ENCODE results near the gene RTN4RL1.

Gene RTN4RL1

DNA sequence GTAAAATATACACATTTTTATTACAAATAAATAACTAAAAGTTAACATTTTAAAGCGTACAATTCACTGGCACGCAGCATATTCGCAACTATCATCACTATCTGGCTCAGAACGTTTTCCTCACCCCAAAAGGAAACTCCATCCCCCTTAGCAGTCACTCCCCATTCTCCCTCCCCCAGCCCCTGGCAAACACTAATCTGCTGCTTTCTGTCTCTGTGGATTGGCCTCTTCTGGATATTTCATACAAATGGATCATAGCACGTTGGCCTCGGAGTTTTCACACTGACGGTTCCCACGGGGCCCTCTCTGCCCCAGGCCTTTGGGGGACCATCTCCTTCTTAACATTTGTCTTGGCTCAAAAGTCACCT lies 64.6 kb downstream of the RTN4RL1 start:
- H3K4me3 ChIP-seq (ENCODE audit: low read length, poor library complexity, severe bottlenecking): no peak overlapping the region

GRCh38 chr17:1959871-1960544 lies 65.1 kb downstream of the RTN4RL1 start:
- Histone ChIP-seq H3K9me3 (ENCODE audit: insufficient read depth, low read depth, low read length) (no peaks in the 10 kb centered on the region), H2AFZ (ENCODE audit: low read length) (no peak overlapping the region), H3K4me2 (ENCODE audit: low read depth, low read length, poor library complexity, severe bottlenecking) (no peak overlapping the region), H3K9ac (ENCODE audit: low read depth, low read length, poor library complexity, severe bottlenecking) (no peak overlapping the region), H3K4me1 (ENCODE audit: insufficient read depth, low read length, poor library complexity, severe bottlenecking) (no peaks in the 10 kb centered on the region), H3F3A (ENCODE audit: low read depth) (no peaks in the 10 kb centered on the region), H3K9me2 (replicated peaks; ENCODE audit: low read depth, low read length) (no peaks in the 10 kb centered on the region), H3K4me3 (ENCODE audit: low read length, poor library complexity, severe bottlenecking) (no peak overlapping the region), H4K20me1 (ENCODE audit: insufficient read depth, low read length, poor library complexity, severe bottlenecking) (no peaks in the 10 kb centered on the region), H3K27me3 (ENCODE audit: insufficient read depth, low read length, poor library complexity, severe bottlenecking) (no peaks in the 10 kb centered on the region), H3K79me2 (ENCODE audit: insufficient read depth, low read length) (no peaks in the 10 kb centered on the region), H3K36me3 (ENCODE audit: insufficient read depth, low read length) (no peaks in the 10 kb centered on the region)
- TF ChIP-seq CTCF (conservative IDR thresholded peaks at IDR 0.05; ENCODE audit: low read length): no peak
- TF ChIP-seq EZH2phosphoT487 (IDR thresholded peaks at IDR 0.05; ENCODE audit: borderline replicate concordance): no peak

More for the DNA sequence above, 64.6 kb downstream of the RTN4RL1 start:
- H3K9ac ChIP-seq (ENCODE audit: low read depth, low read length, poor library complexity, severe bottlenecking): no peak overlapping the region
- no peaks in the 10 kb centered on the region for H3K9me3 ChIP-seq (ENCODE audit: insufficient read depth, low read depth, low read length)
- H3K36me3 ChIP-seq (ENCODE audit: insufficient read depth, low read length): no peaks in the 10 kb centered on the region
- no peaks in the 10 kb centered on the region for H3K9me2 ChIP-seq (replicated peaks; ENCODE audit: low read depth, low read length)
- no peaks in the 10 kb centered on the region for H3K4me1 ChIP-seq (ENCODE audit: insufficient read depth, low read length, poor library complexity, severe bottlenecking)
- H3F3A ChIP-seq (ENCODE audit: low read depth): no peaks in the 10 kb centered on the region
- no peak overlapping the region for H3K4me2 ChIP-seq (ENCODE audit: low read depth, low read length, poor library complexity, severe bottlenecking)
- H2AFZ ChIP-seq (ENCODE audit: low read length): no peak overlapping the region
- H3K79me2 ChIP-seq (ENCODE audit: insufficient read depth, low read length): no peaks in the 10 kb centered on the region
- H4K20me1 ChIP-seq (ENCODE audit: insufficient read depth, low read length, poor library complexity, severe bottlenecking): no peaks in the 10 kb centered on the region
- no peaks in the 10 kb centered on the region for H3K27me3 ChIP-seq (ENCODE audit: insufficient read depth, low read length, poor library complexity, severe bottlenecking)
- TF ChIP-seq CTCF (conservative IDR thresholded peaks at IDR 0.05; ENCODE audit: low read length): no peak
- no peak for TF ChIP-seq EZH2phosphoT487 (IDR thresholded peaks at IDR 0.05; ENCODE audit: borderline replicate concordance)

- Histone ChIP-seq H3K79me2 (ENCODE audit: insufficient read depth, low read length) (no peaks in the 10 kb centered on the region), H3K9me2 (replicated peaks; ENCODE audit: low read depth, low read length) (no peaks in the 10 kb centered on the region), H3K4me3 (ENCODE audit: low read length, poor library complexity, severe bottlenecking) (no peak overlapping the region), H4K20me1 (ENCODE audit: insufficient read depth, low read length, poor library complexity, severe bottlenecking) (no peaks in the 10 kb centered on the region), H3K9me3 (ENCODE audit: insufficient read depth, low read depth, low read length) (no peaks in the 10 kb centered on the region), H3K9ac (ENCODE audit: low read depth, low read length, poor library complexity, severe bottlenecking) (no peak overlapping the region), H3K27me3 (ENCODE audit: insufficient read depth, low read length, poor library complexity, severe bottlenecking) (no peaks in the 10 kb centered on the region), H2AFZ (ENCODE audit: low read length) (no peak overlapping the region), H3K4me1 (ENCODE audit: insufficient read depth, low read length, poor library complexity, severe bottlenecking) (no peaks in the 10 kb centered on the region), H3K36me3 (ENCODE audit: insufficient read depth, low read length) (no peaks in the 10 kb centered on the region), H3F3A (ENCODE audit: low read depth) (no peaks in the 10 kb centered on the region), H3K4me2 (ENCODE audit: low read depth, low read length, poor library complexity, severe bottlenecking) (no peak overlapping the region)
- TF ChIP-seq CTCF (conservative IDR thresholded peaks at IDR 0.05; ENCODE audit: low read length) (no peak), EZH2phosphoT487 (IDR thresholded peaks at IDR 0.05; ENCODE audit: borderline replicate concordance) (no peak)
Observed at GRCh38 chr17:1958134-1958881, 66.8 kb downstream of the RTN4RL1 start.

Measured in Loucy (cell line).